Stimulated activated CD4-positive, alpha-beta T cell treated with anti-CD3 and anti-CD28 coated beads, TNF-alpha, amount 100 ng/mL, for 24 hours (primary cell): ENCODE measurements around the gene CIB1.

Source experiments
- DNase-seq, 3 experiments: peaks; one replicate each; pipeline ENCODE4 v3.0.0-alpha.2; 2020; ENCODE audit warnings: low read depth in 3 of 3

Gene CIB1

GRCh38 chr15:90240856-90241255 is 7.1 kb upstream of the CIB1 start:
- no peak for DNase-seq

GRCh38 chr15:90239371-90239770 is 5.6 kb upstream of the CIB1 start:
- no peak for DNase-seq

GRCh38 chr15:90234096-90234988 is 601 bp upstream of the CIB1 start, which contains the start of gene GDPGP1:
Gene GDPGP1, plus strand, starts transcription at chr15:90234209. Its CDS starts 6,700 bp downstream, at chr15:90240909.
- DNase-seq: no peak

- DNase-seq: no peak
Observed at GRCh38 chr15:90232941-90233386, 777 bp downstream of the CIB1 start.

- no peak for DNase-seq
Observed at GRCh38 chr15:90232196-90232595, 1.5 kb downstream of the CIB1 start.

GRCh38 chr15:90231028-90232017 is 2.4 kb downstream of the CIB1 start:
- peak; percentile 40 to 60 (median 50) for DNase-seq

- DNase-seq: no peak
Observed at GRCh38 chr15:90230610-90231009, 3.1 kb downstream of the CIB1 start.

GRCh38 chr15:90230071-90230494 is 3.7 kb downstream of the CIB1 start:
- no peak for DNase-seq

- no peak for DNase-seq
Observed at GRCh38 chr15:90228960-90229359, 4.8 kb downstream of the CIB1 start.

GRCh38 chr15:90227816-90228772 is 5.6 kb downstream of the CIB1 start:
- DNase-seq: no peak

- no peak for DNase-seq
Observed at GRCh38 chr15:90227336-90227735, 6.4 kb downstream of the CIB1 start.

- DNase-seq: no peak
Observed at GRCh38 chr15:90225504-90226234, 8.1 kb downstream of the CIB1 start.

GRCh38 chr15:90225047-90225446 is 8.7 kb downstream of the CIB1 start:
- DNase-seq: no peak

GRCh38 chr15:90223441-90224165 is 10.1 kb downstream of the CIB1 start:
- no peak for DNase-seq

- no peak for DNase-seq
Observed at GRCh38 chr15:90222547-90222946, 11.2 kb downstream of the CIB1 start.

GRCh38 chr15:90221246-90221900 is 12.4 kb downstream of the CIB1 start:
- DNase-seq: peak in 1 of 3 experiments; percentile 35

GRCh38 chr15:90219421-90220141 is 14.2 kb downstream of the CIB1 start:
- peak in 2 of 3 experiments; percentile 32 to 56 for DNase-seq

GRCh38 chr15:90217671-90218394 is 15.9 kb downstream of the CIB1 start:
- no peak for DNase-seq
